NCI-H446 treated with DMSO at 0.1 percent for 48 hours (cell line): ENCODE data around the gene ZC3H7A.

Experiments used
- DNase-seq: peaks from one replicate; lab custom pipeline; 2025; lab: John Stamatoyannopoulos, UW

Gene ZC3H7A

DNA sequence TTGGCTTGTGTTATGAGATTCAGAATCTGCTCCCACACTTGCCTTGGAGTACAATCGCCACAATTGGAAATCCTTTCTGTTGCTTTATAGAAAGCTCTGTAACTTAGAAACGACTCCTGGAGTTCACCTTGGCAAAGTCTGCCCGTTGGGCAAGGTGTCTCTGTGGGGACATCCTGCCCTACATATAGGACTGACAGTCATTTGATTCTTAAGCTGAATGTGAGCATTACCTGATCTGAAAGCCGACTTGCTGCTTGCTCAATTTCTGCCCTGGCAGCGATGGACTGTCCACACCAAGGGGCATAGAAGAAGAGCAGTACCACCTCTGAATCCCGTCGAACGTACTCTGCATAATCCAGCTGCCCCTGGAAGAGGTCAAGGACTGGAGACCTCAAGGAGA lies 61.3 kb downstream of the ZC3H7A start:
- DNase-seq: no peak

- no peak for DNase-seq
Measured at GRCh38 chr16:11734653-11735043, 62.4 kb downstream of the ZC3H7A start.

DNA sequence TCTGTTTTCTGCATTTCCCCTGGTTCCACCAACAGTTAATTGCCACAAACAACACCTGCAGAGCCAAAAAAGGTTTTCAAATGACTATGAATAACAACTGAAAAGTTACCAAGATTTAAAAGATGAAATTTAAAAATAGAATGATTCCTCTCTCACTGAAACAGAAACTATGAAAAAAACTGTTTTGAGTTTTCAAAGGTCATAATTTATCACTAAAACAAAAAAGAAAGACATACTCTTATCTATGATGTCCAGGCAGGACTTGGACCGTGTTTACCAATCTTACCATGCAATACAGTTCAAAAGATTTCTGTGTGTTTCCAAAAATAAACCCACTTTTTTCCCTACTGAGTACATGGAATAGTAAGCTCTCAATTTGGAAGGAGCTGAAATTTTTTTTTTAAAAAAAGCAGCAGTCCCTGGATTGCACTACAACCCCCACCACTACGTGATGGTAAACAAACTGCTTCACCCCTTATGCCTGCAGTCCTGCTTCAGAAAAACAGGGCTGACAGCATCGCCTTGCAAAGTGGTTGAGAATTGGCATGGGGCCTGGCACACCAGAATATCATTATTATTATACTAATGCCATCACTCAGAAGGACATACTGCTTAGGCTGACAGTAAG lies 62.9 kb downstream of the ZC3H7A start:
- DNase-seq: no peak

DNA sequence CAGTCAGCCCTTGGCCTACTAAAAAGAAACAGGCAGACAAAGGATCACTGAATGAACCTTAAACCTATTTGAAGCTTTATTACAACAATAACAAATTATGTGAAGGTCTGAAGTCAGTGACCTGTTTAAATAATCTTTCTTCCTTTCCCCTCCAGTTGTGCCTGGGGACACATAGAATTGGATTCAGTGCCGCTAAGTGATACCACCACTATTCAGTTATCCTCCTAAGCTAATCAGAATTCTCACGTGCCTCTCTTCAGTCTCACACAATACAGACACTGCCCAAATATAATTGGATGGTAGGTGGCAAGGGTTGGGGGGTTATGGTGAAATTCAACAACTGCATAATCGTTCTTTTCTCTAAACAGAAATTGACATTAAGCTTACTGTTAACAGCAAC lies 65.8 kb downstream of the ZC3H7A start:
- no peak for DNase-seq

DNA sequence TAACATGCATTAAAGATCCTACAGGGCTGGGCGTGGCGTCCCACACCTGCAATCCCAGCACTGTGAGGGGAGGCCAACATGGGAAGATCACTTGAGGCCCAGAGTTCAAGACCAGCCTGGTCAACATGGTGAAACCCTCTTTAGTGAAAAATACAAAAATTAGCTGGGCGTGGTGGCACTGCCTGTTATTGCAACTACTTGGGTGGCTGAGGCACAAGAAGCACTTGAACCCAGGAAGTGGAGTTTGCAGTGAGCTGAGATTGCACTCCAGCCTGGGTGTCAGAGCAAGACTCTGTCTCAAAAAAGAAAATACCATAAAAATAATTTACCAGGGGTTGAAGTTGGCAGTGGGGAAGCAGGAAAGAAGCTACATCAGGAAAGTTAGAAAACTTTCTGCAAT lies 67.3 kb downstream of the ZC3H7A start:
- no peak for DNase-seq

- DNase-seq: no peak
Measured at GRCh38 chr16:11727796-11728543, 69.1 kb downstream of the ZC3H7A start.

DNA sequence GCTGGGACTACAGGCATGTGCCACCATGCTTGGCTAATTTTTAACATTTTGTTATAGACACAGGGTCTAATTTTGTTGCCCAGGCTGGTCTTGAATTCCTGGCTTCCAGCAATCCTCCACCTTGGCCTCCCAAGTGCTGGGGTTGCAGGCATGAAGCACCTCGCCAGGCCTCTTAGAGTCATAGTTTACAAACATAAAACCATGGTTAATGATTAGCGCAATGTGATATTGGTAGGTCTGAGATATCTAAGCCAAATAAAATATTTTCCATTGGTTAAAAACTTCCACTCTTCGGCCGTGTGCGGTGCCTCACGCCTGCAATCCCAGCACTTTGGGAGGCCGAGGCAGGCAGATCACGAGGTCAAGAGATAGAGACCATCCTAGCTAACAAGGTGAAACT lies 71.0 kb downstream of the ZC3H7A start:
- DNase-seq: no peak

DNA sequence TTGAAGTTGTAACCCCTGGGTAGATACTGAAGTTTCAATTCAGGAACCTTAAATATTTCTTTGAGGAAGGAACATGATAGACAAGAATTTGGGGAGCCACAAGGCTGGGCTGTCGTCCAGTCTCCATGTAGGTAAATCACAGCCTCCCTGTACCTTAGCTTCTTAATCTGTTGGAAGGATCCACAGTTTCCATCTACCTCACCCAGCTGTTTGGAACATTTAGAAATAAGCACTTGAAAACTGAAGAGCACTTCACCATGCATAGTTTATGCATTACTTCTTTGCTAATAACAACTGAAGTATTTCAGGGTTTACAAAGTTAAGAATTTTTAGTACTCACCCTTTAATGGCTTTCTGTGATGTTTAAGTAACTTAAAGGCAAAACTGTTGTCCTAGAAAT lies 71.6 kb downstream of the ZC3H7A start:
- no peak for DNase-seq

- DNase-seq: no peak
Measured at GRCh38 chr16:11722468-11722808, 74.6 kb downstream of the ZC3H7A start.

GRCh38 chr16:11721781-11722467 lies 75.1 kb downstream of the ZC3H7A start:
- no peak for DNase-seq

DNA sequence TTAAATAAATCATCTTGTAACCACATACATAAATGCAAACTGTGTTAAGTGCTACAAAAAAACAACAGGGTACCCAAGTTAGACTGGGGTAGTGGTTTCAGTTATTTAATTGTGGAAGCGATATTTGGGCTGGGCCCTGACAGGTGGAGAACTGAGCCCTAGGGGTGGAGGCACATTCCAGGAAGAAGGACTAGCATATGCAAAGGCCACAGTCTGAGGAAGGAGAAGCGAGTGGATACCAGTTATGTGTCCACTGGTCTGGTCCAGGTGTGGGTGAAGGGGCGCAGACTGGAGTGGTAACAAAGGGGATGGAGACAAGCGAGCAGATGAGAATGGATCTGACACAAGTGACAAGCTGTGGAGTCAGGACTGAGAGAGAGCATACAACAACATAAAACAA lies 77.3 kb downstream of the ZC3H7A start:
- no peak for DNase-seq

- no peak for DNase-seq
Measured at GRCh38 chr16:11719171-11719570, 77.9 kb downstream of the ZC3H7A start.

DNA sequence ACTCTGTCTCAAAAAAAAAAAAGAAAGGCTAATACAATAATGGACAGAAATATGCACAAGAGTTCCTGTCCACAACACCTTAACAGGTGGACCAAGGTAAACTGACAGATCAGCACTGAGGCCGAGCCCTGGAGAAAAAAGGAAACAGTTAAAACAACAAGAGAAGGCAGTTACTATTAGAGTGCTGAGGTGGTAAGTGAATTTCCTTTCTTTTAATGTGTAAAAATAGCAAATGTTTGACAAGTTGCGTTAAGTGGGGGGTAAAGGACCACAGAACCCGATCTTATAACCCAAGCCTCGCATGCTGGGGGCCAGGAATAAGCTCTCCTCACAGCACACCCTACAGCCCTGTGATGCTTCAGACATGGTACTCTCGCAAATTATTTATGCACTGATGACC lies 79.2 kb downstream of the ZC3H7A start:
- DNase-seq: no peak

GRCh38 chr16:11716336-11716735 lies 80.7 kb downstream of the ZC3H7A start:
- no peak for DNase-seq

DNA sequence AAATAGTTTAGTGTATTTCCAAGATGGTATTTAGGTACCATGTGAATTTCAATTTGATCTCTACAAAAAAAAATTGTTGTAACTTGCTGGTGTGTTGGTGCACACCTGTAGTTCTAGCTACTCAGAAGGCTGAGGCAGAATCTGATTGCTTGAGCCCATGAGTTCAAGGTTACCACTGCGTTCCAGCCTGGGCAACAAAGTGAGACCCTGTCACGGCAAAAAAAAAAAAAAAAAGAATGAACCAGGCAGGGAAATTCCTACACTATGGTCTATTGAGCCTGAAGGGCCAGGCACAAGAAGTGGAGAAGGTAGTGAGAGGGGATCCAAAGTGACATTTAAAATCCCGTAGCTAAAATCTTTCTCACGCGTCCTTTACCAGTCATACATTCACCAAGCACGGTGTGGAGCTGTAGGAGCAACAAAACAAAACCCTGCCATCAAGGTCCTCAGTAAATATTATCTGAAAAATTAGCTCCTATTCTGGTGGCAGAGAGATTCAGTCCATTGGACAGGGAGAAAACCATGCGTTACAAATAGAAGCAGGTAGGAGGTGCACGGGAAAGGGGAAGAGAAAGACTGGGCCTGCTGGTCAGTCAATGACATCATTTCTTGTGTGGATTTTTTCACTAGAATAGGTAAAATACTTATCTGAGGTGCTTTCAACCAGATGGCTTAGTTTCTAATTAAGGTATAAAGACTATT lies 81.7 kb downstream of the ZC3H7A start:
- DNase-seq: no peak

DNA sequence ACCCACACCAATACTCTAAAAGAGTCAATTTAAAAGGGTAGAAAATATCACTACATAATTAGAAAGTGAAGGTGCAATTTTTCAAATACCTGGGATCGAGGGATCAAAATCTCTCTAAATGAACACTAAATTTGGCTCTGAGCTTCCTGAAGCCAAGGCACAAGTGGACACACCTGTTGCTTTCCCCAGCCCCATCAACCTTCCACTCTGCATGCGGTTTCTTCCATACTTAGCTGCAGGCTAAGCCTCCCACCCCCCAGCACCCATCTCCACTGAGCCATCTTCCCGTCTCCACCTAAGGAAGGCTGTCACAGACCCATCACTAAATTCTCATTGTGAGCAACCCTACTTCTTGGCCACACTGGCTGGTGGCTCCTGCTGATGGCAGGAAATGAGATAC lies 84.9 kb downstream of the ZC3H7A start:
- DNase-seq: no peak

GRCh38 chr16:11711662-11712061 lies 85.4 kb downstream of the ZC3H7A start:
- no peak for DNase-seq

DNA sequence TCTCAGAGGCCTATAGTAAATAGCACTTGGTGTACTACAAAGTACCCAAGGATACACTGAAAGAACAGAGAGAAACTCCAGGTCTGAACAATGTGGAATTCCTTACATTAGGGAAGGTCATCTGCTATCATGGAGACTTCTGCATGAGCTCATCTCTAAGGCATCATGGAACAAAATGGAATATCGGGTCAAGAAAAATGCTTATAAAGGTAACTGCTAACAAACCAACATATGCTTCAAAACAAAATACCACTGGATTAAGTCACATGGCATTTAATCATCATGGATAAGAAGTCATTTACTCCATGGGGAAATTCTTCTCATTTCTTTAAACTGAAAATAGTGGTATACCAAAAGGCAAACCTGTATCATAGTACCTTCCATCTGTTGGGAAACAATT lies 88.6 kb downstream of the ZC3H7A start:
- no peak for DNase-seq

DNA sequence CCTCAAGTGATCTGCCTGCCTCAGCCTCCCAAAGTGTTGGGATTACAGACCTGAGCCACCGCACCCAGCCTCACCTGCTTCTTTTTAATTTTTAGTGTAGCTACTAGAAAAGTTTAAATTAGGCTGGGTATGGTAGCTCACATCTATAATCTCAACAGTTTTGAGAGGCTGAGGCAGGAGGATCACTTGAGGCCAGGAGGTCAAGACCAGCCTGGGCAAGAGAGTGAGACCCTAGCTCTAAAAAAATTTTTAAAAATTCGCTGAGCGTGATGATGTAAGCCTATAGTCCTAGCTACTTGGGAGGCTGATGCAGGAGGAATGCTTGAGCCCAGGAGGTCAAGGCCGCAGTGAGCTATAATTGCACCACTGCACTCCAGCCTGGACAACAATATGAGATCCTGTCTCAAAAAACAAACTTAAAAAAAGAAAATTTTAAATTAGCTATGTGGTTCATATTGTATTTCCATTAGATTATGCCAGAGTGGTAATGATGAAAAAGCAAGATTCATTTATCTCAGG lies 89.3 kb downstream of the ZC3H7A start:
- DNase-seq: no peak

DNA sequence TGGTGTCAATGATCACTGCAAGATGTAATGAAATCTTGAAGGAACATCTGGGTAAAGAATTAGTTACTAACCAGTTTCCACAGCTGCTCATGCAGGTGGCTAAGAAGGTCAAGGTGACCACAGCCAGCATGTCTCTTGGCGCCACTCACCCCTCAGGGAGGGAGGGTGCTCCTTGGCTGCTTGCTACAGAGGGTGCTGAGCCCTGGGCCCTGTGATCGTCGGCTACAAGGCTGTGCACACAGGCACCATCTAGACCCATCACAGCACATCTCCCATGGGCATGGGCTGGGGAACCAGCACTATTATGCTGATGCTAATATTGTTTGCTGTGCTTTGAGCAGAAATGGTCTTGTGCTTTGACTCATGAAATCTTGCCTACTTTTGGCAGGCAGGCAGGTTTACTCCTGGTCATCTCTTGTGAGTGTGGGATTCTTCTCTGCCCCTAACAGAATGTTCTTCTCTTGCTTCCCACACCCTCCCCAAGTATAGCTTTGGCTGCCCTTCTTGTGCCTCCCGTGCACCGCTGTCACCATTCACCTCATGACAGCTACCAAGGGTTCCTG lies 90.8 kb downstream of the ZC3H7A start:
- DNase-seq: no peak

GRCh38 chr16:11705311-11706025 lies 91.6 kb downstream of the ZC3H7A start:
- DNase-seq: no peak
